ENCODE data around the gene CALML3. TPM values are rescaled to one million over a fixed set of nuclear protein-coding genes. Genes with fewer than 3 reads are reported as not detected.

CALML3 gene
- total and polyA plus RNA-seq, 7 donors: 0.03 TPM; not detected in 6

DNA sequence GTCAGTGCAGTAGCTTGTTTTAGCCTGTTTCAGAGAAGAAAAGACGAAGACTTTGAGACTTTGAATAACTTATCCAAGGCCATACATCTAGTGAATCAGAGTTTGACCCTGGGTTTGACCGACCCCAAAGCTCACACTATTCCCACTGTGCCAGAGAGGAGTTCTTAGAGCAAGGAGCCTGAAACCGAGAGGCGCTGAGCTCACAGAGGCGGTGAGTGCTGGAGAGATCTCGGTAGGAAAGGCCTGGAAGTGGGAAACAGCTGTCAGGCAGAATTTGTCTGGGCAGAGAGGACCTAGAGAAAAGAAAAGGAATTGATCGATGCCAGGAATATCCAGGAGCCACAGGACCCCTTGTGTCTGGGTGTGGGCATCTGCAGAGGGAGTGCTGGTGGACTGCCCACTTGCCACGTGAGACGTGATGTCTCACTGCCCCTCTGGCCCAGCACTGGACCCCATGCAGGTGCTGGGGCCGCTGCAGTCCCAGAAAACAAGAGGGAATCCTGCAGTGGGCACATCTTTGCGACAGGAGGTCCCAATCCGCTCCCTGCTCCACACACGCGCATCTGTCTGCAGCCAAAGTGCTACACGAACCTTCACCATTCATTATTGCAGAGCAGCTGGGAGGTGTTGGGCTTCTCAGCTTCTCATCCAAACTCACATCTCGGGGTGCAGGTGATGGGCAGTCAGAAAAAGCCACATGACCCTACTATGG is 6.2 kb downstream of the CALML3 start:
- H3K27me3 ChIP-seq (ENCODE audit: insufficient read depth in 3 of 3, low read length in 2 of 3): no peaks in the 10 kb centered on the region
- H3K4me3 ChIP-seq: no peak overlapping the region
- DNase-seq: peak; percentile 5 to 14
- H3K9me3 ChIP-seq: no peaks in the 10 kb centered on the region
- H3K27ac ChIP-seq: no peak overlapping the region
- WGBS, 3 donors: 94% methylated on average over 16 of the region's 16 CpGs
- TF ChIP-seq CTCF (IDR thresholded peaks at IDR 0.05): no peak
- no peaks in the 10 kb centered on the region for H3K4me1 ChIP-seq
- H3K36me3 ChIP-seq (ENCODE audit: insufficient read depth in 1 of 2, low read depth in 1 of 2): no peaks in the 10 kb centered on the region
- ATAC-seq: no peak
- intact Hi-C loops (cut with DNase I): no loop called here

DNA sequence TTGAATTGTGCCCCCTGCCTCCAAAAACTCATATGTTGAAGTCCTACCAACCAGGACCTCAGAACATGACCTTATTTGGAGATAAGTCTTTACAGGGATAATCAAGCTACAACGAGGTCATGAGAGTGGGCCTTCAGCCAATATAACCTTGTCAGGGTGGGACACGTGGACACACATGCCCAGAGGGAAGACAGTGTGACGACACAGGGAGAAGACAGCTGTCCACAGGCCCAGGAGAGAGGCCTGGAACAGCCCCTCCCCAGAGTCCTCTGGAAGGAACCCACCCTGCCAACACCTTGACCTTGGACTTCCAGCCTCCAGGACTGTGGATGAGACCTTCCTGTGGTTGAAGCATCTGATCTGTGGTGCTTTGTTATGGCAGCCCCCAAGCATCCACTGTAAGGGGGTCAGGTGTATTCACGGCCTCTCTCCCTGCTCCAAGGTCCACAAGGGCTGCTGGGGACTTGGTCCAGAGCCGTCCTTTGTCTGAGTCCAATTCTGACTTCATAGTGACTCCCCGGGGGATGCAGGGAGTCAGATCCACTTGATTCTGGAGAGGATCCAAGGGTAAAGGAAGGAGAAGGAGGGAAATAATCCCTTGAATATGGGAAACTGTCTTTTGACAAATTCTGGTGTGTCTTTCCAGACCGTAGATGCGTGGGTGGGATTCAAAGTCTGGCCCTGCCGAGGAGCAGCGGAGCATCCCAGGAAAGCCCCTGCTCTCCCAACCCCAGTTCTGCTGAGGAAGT is 7.0 kb downstream of the CALML3 start:
- intact Hi-C loops (cut with DNase I): no loop called here
- H3K27ac ChIP-seq: no peak overlapping the region
- whole genome bisulfite sequencing, 3 donors: 66 to 77% (median 69%) methylated on average over 10 of the region's 10 CpGs
- no peaks in the 10 kb centered on the region for H3K4me1 ChIP-seq
- no peak for ATAC-seq
- DNase-seq: peak in 1 of 2 donors; percentile 39
- no peaks in the 10 kb centered on the region for H3K36me3 ChIP-seq (ENCODE audit: insufficient read depth in 1 of 2, low read depth in 1 of 2)
- no peaks in the 10 kb centered on the region for H3K27me3 ChIP-seq (ENCODE audit: insufficient read depth in 3 of 3, low read length in 2 of 3)
- H3K9me3 ChIP-seq: no peaks in the 10 kb centered on the region
- no peak for TF ChIP-seq CTCF (IDR thresholded peaks at IDR 0.05)
- no peak overlapping the region for H3K4me3 ChIP-seq

- ATAC-seq (no peak), DNase-seq (peak in 1 of 2 donors; percentile 20)
- no peaks in the 10 kb centered on the region for H3K27me3 ChIP-seq (ENCODE audit: insufficient read depth in 3 of 3, low read length in 2 of 3)
- H3K4me1 ChIP-seq: no peaks in the 10 kb centered on the region
- 83 to 89% (median 85%) methylated on average over 10 of the region's 10 CpGs for WGBS, 3 donors
- no peaks in the 10 kb centered on the region for H3K36me3 ChIP-seq (ENCODE audit: insufficient read depth in 1 of 2, low read depth in 1 of 2)
- no peaks in the 10 kb centered on the region for H3K9me3 ChIP-seq
- H3K4me3 ChIP-seq: no peak overlapping the region
- no peak overlapping the region for H3K27ac ChIP-seq
- TF ChIP-seq CTCF (IDR thresholded peaks at IDR 0.05): no peak
- intact Hi-C loops (cut with DNase I): no loop called here
Measured at GRCh38 chr10:5532307-5532605, 7.5 kb downstream of the CALML3 start.

DNA sequence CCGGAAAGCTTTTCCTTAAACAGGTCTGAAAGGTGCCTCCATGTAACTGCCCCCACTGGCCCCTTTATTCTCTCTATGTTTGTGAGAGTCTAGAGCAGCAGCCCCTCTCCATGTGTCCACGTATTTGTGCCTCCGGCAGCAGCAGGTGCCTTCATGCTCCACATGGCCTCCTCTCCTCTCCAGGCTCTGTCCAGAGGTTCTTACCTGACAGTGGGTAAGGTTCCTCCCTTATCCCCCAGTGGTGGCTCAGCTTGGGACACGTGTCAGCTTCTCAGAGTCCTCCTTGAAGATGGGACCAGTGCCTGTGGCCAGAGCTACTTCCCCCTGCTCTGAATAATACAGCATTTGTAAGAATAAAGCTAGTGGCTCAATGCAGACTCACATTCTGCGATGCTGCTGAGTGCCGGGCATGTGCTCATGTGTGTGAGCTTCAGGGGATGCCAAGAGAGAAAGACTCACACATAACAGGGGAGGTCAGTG is 7.9 kb downstream of the CALML3 start:
- no peaks in the 10 kb centered on the region for H3K27me3 ChIP-seq (ENCODE audit: insufficient read depth in 3 of 3, low read length in 2 of 3)
- DNase-seq (no peak), ATAC-seq (no peak)
- no peak overlapping the region for H3K4me3 ChIP-seq
- WGBS, 3 donors: 66 to 77% (median 68%) methylated on average over 6 of the region's 6 CpGs
- H3K9me3 ChIP-seq: no peaks in the 10 kb centered on the region
- intact Hi-C loops (cut with DNase I): no loop called here
- H3K27ac ChIP-seq: no peak overlapping the region
- TF ChIP-seq CTCF (IDR thresholded peaks at IDR 0.05): no peak
- H3K4me1 ChIP-seq: no peaks in the 10 kb centered on the region
- H3K36me3 ChIP-seq (ENCODE audit: insufficient read depth in 1 of 2, low read depth in 1 of 2): no peaks in the 10 kb centered on the region
